Mesothelial cell of epicardium (in vitro differentiated cells): ENCODE results near the gene KLHDC4. TPM values are rescaled to one million over a fixed set of nuclear protein-coding genes. Genes with fewer than 3 reads are reported as not detected.

Experiments used
- DNase-seq, 2 experiments: peaks; one replicate each; pipeline ENCODE4 v3.0.0; 2021; ENCODE audit warnings: low spot score in 2 of 2; ENCODE audit not compliant: unreplicated experiment in 2 of 2
- H3K27ac Mint-ChIP-seq: 2 replicates; pipeline ENCODE4 v1.8.0; 2021; ENCODE audit warnings: mixed read lengths
- H3K27me3 Mint-ChIP-seq: 2 replicates; pipeline ENCODE4 v1.8.0; 2021; ENCODE audit warnings: low read depth, mixed read lengths
- H3K36me3 Mint-ChIP-seq: 2 replicates; pipeline ENCODE4 v1.8.0; 2021; ENCODE audit warnings: mixed read lengths
- H3K4me1 Mint-ChIP-seq: 2 replicates; pipeline ENCODE4 v1.8.0; 2021; ENCODE audit warnings: mixed read lengths
- H3K4me3 Mint-ChIP-seq: 2 replicates; pipeline ENCODE4 v1.8.0; 2021; ENCODE audit warnings: mild to moderate bottlenecking, moderate library complexity, mixed read lengths
- H3K9me3 Mint-ChIP-seq: 2 replicates; pipeline ENCODE4 v1.8.0; 2021; ENCODE audit warnings: mixed read lengths
- total RNA-seq: library from RNA; stranded (reverse); gene quantifications from 3 replicates; pipeline ENCODE4 v1.2.1, GENCODE V29; 2021
- TF ChIP-seq, protein P1 (sequence below): fragments of 200-600 bp; sonication (generic); IDR thresholded peaks from one replicate; pipeline ENCODE4 v1.5.0; 2021; ENCODE audit warnings: antibody characterized with exemption; ENCODE audit not compliant: unreplicated experiment

Gene KLHDC4
- total RNA-seq, 1 donor from 2014 or later, result 52.7 TPM

DNA sequence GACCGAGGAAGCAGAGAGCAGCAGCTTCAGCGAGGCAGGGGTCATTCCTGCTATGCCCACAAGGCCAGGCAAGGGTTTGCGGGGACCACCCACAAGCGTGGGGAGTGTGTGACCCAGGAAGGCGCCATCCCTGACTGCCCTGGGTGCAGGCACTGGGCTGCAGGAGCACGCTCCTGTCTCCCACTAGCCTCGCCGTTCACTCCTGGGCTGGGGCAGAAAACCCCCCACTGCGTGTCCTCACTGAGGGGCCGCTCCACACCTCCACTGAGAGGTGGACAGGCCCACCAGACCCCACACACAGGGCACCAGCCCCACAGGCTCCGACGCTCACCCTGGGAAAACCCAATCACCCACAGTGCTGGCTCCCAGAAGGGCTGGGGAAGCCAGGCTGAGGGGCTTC is 56.1 kb downstream of the KLHDC4 start:
- Mint-ChIP-seq H3K4me1 (no peaks in the 10 kb centered on the region), H3K36me3 (peaks cover 8% of the 10 kb centered on the region), H3K27me3 (no peaks in the 10 kb centered on the region), H3K9me3 (no peaks in the 10 kb centered on the region), H3K4me3 (no peak overlapping the region), H3K27ac (no peak overlapping the region)
- no peak for DNase-seq
- TF ChIP-seq, protein P1, sequence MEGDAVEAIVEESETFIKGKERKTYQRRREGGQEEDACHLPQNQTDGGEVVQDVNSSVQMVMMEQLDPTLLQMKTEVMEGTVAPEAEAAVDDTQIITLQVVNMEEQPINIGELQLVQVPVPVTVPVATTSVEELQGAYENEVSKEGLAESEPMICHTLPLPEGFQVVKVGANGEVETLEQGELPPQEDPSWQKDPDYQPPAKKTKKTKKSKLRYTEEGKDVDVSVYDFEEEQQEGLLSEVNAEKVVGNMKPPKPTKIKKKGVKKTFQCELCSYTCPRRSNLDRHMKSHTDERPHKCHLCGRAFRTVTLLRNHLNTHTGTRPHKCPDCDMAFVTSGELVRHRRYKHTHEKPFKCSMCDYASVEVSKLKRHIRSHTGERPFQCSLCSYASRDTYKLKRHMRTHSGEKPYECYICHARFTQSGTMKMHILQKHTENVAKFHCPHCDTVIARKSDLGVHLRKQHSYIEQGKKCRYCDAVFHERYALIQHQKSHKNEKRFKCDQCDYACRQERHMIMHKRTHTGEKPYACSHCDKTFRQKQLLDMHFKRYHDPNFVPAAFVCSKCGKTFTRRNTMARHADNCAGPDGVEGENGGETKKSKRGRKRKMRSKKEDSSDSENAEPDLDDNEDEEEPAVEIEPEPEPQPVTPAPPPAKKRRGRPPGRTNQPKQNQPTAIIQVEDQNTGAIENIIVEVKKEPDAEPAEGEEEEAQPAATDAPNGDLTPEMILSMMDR, result no peak

DNA sequence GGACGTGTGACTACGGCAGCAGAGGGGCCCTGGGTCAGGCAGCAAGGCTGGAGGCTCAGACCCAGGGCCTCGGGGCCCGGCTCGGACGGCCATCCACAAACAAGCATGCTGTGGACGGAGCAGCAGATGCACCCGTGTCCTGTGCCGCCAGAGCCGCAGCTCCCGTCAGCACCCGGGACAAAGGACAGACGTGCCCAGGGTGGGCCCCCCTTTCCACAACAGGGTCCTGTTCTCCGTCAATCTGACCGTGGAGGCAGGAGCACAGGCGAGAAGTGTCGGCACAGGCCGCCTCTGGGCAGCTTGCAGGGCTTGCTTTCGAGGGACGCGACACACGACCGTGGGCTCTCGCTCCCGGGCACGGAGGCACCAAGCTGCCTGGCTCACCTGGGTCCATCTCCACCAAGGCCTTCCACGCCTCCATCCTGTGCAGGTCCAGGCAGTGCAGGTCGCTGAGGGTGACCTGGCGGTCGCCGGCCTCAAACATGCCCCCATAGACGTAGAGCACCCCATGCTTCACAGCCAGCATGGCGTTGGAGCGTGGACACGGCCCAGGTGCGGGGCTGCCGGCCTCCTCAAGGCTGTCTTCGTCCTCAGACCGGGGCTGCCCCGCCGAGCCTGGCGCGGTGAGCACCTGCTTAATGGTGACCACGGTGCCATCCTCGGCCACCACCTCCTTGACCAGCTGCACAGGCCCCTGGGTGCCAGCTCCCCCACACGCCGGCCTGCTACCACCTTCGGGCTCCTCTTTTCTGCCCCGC is 56.7 kb downstream of the KLHDC4 start:
- no peak overlapping the region for H3K27ac Mint-ChIP-seq
- H3K4me3 Mint-ChIP-seq, result no peak overlapping the region
- no peak for DNase-seq
- H3K36me3 Mint-ChIP-seq, result peaks cover 5% of the 10 kb centered on the region
- TF ChIP-seq, protein P1, result no peak
- H3K27me3 Mint-ChIP-seq, result no peaks in the 10 kb centered on the region
- H3K9me3 Mint-ChIP-seq, result no peaks in the 10 kb centered on the region
- no peaks in the 10 kb centered on the region for H3K4me1 Mint-ChIP-seq

DNA sequence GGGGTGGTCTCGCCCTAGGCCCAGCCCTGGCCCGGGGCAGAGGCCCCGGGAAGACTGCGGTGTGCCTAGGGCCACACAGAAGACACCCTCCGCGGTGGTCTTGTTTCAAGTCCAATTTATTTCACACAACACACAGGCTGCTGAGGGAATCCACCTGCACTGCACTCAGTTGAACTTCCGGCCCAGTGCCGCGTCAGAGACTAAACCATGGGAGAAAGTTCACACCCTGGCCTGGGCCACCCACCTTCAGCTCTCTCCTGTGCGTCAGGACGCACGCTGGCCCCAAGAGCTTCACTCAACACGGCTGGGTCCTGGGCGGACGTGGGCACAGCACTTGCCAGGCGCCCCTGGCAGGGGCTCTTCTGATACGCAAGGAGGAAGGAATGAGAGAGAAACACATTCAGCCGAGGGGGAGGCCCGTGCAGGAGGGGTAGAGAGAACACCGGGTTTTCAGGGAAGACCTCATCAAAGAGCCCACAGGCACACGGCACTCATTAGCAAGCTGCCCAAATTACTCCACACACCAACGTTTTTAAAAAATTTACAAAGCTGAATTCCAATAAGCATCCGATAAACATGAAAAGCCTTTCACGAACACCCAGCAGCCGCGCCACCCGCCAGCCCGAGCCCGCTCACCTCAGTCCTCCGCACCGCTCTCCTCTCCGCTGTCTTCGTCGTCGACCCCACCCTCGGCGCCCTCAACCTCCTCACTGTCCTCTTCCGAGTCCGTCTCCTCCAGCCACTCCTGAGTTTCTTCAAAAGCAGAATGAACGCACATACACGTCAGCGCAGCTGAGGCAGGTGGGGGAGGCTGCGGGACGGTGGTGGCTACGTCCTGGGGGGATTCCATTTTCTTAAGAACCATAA is 57.8 kb downstream of the KLHDC4 start:
- H3K9me3 Mint-ChIP-seq, result no peaks in the 10 kb centered on the region
- peaks cover 8% of the 10 kb centered on the region for H3K36me3 Mint-ChIP-seq
- H3K27me3 Mint-ChIP-seq, result no peaks in the 10 kb centered on the region
- no peak overlapping the region for H3K27ac Mint-ChIP-seq
- DNase-seq, result no peak
- TF ChIP-seq, protein P1, result no peak
- no peak overlapping the region for H3K4me3 Mint-ChIP-seq
- H3K4me1 Mint-ChIP-seq, result no peaks in the 10 kb centered on the region

DNA sequence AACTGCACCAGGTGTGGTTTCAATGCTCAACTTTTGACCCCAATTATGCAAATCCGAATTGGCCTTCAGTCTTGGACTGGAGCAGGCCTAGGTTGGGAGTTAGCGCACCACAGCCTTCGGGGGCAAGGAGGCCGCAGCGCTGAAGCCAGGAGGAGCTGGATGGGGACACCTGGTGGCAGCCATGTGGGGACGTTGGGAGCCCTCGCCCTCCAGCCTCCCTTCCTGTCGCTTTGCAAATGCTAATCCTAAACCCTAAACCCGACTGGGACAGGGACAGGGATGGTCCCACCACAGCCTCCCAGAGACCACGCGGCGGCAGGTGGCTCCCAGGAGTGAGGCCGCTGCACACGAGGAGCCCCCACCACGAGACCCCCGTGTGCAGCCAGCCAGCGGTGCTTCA is 58.7 kb downstream of the KLHDC4 start:
- no peaks in the 10 kb centered on the region for H3K9me3 Mint-ChIP-seq
- H3K4me3 Mint-ChIP-seq, result no peak overlapping the region
- no peak overlapping the region for H3K27ac Mint-ChIP-seq
- H3K36me3 Mint-ChIP-seq, result peaks cover 8% of the 10 kb centered on the region
- no peak for DNase-seq
- H3K4me1 Mint-ChIP-seq, result no peaks in the 10 kb centered on the region
- TF ChIP-seq, protein P1, result no peak
- no peaks in the 10 kb centered on the region for H3K27me3 Mint-ChIP-seq

DNA sequence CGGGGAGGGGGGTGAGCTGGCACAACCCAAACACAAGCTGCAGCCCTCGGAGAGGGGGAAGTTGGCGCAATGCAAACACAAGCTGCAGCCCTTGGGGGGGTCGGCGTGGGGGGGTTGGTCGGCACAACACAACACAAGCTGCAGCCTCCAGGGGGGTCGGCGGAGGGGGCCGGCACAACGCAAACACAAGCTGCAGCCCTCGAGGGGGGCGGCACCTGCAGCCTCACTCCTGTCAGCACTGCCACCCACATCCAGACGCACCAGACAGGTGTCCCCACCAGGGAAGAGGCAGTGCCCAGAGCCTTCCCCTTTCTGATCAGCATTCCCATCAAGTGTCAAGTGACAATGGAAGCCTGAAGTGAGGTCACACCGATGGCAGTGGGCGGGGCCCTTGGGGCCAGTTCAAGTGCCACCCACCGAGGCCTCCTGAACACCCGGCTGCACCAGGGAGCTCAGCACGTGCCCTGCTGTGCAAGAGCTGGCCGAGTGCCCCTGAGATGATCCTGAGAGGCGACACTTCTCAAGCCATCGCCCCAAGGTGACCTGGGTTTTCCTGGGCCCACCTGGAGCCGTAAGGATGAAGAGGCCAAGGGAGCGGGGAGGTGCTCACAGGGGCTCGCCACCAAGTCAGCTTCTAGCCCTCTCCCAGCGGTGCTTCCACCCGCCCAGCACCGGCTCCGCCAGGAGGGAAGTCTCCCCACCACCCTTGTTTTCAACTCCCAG is 59.3 kb downstream of the KLHDC4 start:
- no peaks in the 10 kb centered on the region for H3K9me3 Mint-ChIP-seq
- DNase-seq, result no peak
- no peaks in the 10 kb centered on the region for H3K27me3 Mint-ChIP-seq
- TF ChIP-seq, protein P1, result no peak
- H3K36me3 Mint-ChIP-seq, result peaks cover 8% of the 10 kb centered on the region
- no peaks in the 10 kb centered on the region for H3K4me1 Mint-ChIP-seq
- H3K4me3 Mint-ChIP-seq, result no peak overlapping the region
- no peak overlapping the region for H3K27ac Mint-ChIP-seq
